VCaP (cell line): ENCODE data around the gene PRLR.

Source experiments
- H3K27ac ChIP-seq: fragments of 450-650 bp; 2 replicates; pipeline ENCODE4 v1.5.1; 2017
- CTCF ChIP-seq: fragments of 450-650 bp; conservative IDR thresholded peaks from 2 replicates; pipeline ENCODE4 v1.5.1; 2017; ENCODE audit warnings: mild to moderate bottlenecking, moderate library complexity

Gene PRLR

DNA sequence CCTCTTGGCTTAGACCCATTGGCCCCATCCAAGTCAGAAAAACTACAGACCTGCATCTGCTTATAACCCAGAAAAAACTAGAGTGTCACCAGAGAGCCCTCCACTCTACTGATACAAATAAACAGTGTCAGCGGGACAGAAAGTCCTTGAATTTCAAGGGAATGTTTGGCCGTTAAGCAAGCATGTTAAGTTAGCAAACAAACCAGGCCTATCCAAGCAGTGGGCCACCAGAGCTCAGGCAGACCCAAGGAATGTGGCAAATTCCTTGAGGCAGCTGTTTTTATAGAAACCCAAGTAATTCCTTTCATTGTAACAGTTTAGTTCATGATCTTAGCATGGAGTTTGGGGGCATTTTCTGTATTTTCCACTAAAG is 70.9 kb downstream of the PRLR start:
- no peak overlapping the region for H3K27ac ChIP-seq
- TF ChIP-seq CTCF, result no peak

- no peak overlapping the region for H3K27ac ChIP-seq
- TF ChIP-seq CTCF, result no peak
Observed at GRCh38 chr5:35158622-35159369, 71.5 kb downstream of the PRLR start.

DNA sequence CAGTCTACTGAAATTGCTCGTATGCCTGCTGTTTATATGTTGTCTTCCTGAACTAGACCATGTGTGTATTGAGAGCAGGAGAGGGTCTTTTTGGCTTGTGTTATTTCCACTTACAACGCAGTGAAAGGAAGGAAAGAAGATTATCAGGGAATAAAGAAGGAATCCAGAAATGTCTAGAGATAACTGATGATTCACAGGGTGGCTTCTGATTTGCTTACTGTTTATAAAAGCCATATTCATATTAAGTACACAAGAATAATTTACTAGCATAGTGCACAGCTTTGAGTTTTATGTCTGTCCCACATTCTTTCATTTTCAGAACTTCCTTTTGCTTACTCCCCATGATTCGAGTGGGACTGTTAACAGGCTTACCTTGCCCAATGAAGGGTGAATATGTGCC is 72.1 kb downstream of the PRLR start:
- H3K27ac ChIP-seq, result no peak overlapping the region
- TF ChIP-seq CTCF, result no peak

DNA sequence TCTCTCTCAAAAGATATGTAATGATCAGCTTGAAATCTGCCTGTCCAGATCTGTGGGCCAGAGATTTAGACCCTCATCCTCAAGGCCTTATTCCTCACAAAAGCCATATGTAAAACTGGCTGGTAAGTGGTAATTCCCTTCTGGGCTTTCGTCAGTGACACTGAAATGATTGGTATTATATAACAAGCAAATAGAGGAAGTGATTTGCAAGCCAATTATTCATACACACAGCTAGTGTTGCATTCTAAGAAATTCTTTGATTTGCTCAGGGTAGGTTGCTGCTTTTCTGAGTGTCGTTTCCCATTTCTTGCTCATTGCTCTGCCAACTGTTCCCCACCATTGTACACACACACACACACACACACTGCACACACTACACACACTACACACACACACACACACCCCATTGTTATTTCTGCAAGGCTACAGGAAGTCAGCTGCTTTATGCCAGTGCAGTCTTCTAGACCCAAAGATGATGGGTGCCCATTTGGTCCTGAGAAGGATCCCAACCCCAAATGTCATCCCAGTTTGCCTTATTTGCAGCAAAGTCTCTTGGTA is 76.8 kb downstream of the PRLR start:
- no peak for TF ChIP-seq CTCF
- no peak overlapping the region for H3K27ac ChIP-seq

DNA sequence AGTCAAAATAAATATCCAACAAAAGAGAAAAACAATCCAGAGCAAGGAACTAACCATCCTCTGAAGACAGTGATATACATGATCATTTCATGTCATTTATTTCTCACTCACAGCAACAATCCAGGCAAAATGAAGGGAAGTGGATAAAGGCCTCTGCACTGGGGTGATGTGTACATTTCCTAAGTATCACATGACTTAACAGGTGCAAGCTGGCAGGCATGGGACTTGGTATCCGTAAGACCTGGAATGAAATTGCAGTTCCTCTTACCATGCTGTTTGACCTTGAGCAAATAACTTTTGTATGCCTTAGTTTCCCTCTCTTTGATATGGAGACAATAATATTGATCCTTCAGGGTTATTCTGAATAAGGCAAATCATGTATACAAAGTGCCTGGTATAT is 77.6 kb downstream of the PRLR start:
- no peak for TF ChIP-seq CTCF
- H3K27ac ChIP-seq, result no peak overlapping the region

GRCh38 chr5:35151146-35151920 is 79.0 kb downstream of the PRLR start:
- no peak for TF ChIP-seq CTCF

GRCh38 chr5:35149041-35149440 is 81.2 kb downstream of the PRLR start:
- no peak for TF ChIP-seq CTCF
- H3K27ac ChIP-seq, result no peak overlapping the region

More at GRCh38 chr5:35151146-35151920, 79.0 kb downstream of the PRLR start:
- H3K27ac ChIP-seq, result no peak overlapping the region
